Stimulated activated memory B cell treated with anti-CD40 and anti-IgM and Interleukin-4, amounts not matched to agents 10 μg/mL and 1 μg/mL and 100 μg/mL, for 72 hours (primary cell): ENCODE data around the gene FMO1.

Experiments used
- ATAC-seq: fragments of 150-1000 bp; cut with Tn5 transposase; 2 replicates; pipeline ENCODE4 v1.10.0; 2021
- H3K27ac Mint-ChIP-seq: one replicate; pipeline ENCODE4 v1.8.0; 2022; ENCODE audit warnings: mild to moderate bottlenecking, mixed read lengths
- H3K27me3 Mint-ChIP-seq: one replicate; pipeline ENCODE4 v1.8.0; 2022; ENCODE audit warnings: mixed read lengths
- H3K36me3 Mint-ChIP-seq: one replicate; pipeline ENCODE4 v1.8.0; 2022; ENCODE audit warnings: mixed read lengths
- H3K4me1 Mint-ChIP-seq: one replicate; pipeline ENCODE4 v1.8.0; 2022; ENCODE audit warnings: mixed read lengths
- H3K4me3 Mint-ChIP-seq: one replicate; pipeline ENCODE4 v1.8.0; 2022; ENCODE audit warnings: mild to moderate bottlenecking, moderate library complexity, mixed read lengths
- H3K9me3 Mint-ChIP-seq: one replicate; pipeline ENCODE4 v1.8.0; 2022; ENCODE audit warnings: mixed read lengths

Gene FMO1

GRCh38 chr1:171254859-171255258 lies 6.6 kb downstream of the FMO1 start:
- peaks cover 22% of the 10 kb centered on the region for H3K4me1 Mint-ChIP-seq
- no peaks in the 10 kb centered on the region for H3K9me3 Mint-ChIP-seq
- H3K36me3 Mint-ChIP-seq: no peaks in the 10 kb centered on the region
- no peak overlapping the region for H3K27ac Mint-ChIP-seq
- no peak overlapping the region for H3K4me3 Mint-ChIP-seq
- H3K27me3 Mint-ChIP-seq: peaks cover 30% of the 10 kb centered on the region
- no peak for ATAC-seq

- Mint-ChIP-seq H3K4me1 (peaks cover 13% of the 10 kb centered on the region), H3K27me3 (peaks cover 29% of the 10 kb centered on the region), H3K36me3 (no peaks in the 10 kb centered on the region), H3K27ac (no peak overlapping the region), H3K4me3 (no peak overlapping the region), H3K9me3 (no peaks in the 10 kb centered on the region)
- no peak for ATAC-seq
These were observed 8.8 kb downstream of the FMO1 start for GRCh38 chr1:171256940-171257606.

- no peak for ATAC-seq
- Mint-ChIP-seq H3K4me3 (no peak overlapping the region), H3K9me3 (no peaks in the 10 kb centered on the region), H3K27me3 (peaks cover 23% of the 10 kb centered on the region), H3K4me1 (peaks cover 7% of the 10 kb centered on the region), H3K36me3 (no peaks in the 10 kb centered on the region), H3K27ac (no peak overlapping the region)
These were observed 9.3 kb downstream of the FMO1 start for GRCh38 chr1:171257607-171258076.

- no peak overlapping the region for H3K27ac Mint-ChIP-seq
- H3K9me3 Mint-ChIP-seq: no peaks in the 10 kb centered on the region
- no peak overlapping the region for H3K4me3 Mint-ChIP-seq
- no peaks in the 10 kb centered on the region for H3K4me1 Mint-ChIP-seq
- no peaks in the 10 kb centered on the region for H3K36me3 Mint-ChIP-seq
- no peak for ATAC-seq
- H3K27me3 Mint-ChIP-seq: peaks cover 15% of the 10 kb centered on the region
These were observed 10.1 kb downstream of the FMO1 start for GRCh38 chr1:171258429-171258828.

- ATAC-seq: no peak
- no peaks in the 10 kb centered on the region for H3K36me3 Mint-ChIP-seq
- no peak overlapping the region for H3K27ac Mint-ChIP-seq
- no peak overlapping the region for H3K4me3 Mint-ChIP-seq
- H3K9me3 Mint-ChIP-seq: no peaks in the 10 kb centered on the region
- no peaks in the 10 kb centered on the region for H3K4me1 Mint-ChIP-seq
- H3K27me3 Mint-ChIP-seq: peaks cover 15% of the 10 kb centered on the region
These were observed 10.6 kb downstream of the FMO1 start for GRCh38 chr1:171258943-171259342.

GRCh38 chr1:171261336-171261735 lies 13.0 kb downstream of the FMO1 start:
- Mint-ChIP-seq H3K27ac (no peak overlapping the region), H3K4me3 (no peak overlapping the region), H3K4me1 (no peaks in the 10 kb centered on the region), H3K9me3 (no peaks in the 10 kb centered on the region), H3K36me3 (no peaks in the 10 kb centered on the region), H3K27me3 (no peaks in the 10 kb centered on the region)
- no peak for ATAC-seq

GRCh38 chr1:171263901-171264300 lies 15.6 kb downstream of the FMO1 start:
- Mint-ChIP-seq H3K4me3 (no peak overlapping the region), H3K9me3 (no peaks in the 10 kb centered on the region), H3K4me1 (no peaks in the 10 kb centered on the region), H3K27ac (no peak overlapping the region), H3K27me3 (peaks cover 20% of the 10 kb centered on the region), H3K36me3 (no peaks in the 10 kb centered on the region)
- ATAC-seq: no peak

GRCh38 chr1:171265686-171266085 lies 17.4 kb downstream of the FMO1 start:
- Mint-ChIP-seq H3K36me3 (no peaks in the 10 kb centered on the region), H3K27me3 (peaks cover 24% of the 10 kb centered on the region), H3K4me1 (no peaks in the 10 kb centered on the region), H3K27ac (no peak overlapping the region), H3K9me3 (no peaks in the 10 kb centered on the region), H3K4me3 (no peak overlapping the region)
- no peak for ATAC-seq

GRCh38 chr1:171266930-171267329 lies 18.6 kb downstream of the FMO1 start:
- Mint-ChIP-seq H3K27ac (no peak overlapping the region), H3K36me3 (no peaks in the 10 kb centered on the region), H3K4me1 (no peaks in the 10 kb centered on the region), H3K27me3 (peaks cover 24% of the 10 kb centered on the region), H3K9me3 (peaks cover 3% of the 10 kb centered on the region), H3K4me3 (no peak overlapping the region)
- ATAC-seq: no peak

- Mint-ChIP-seq H3K4me3 (no peak overlapping the region), H3K9me3 (peaks cover 3% of the 10 kb centered on the region), H3K36me3 (no peaks in the 10 kb centered on the region), H3K27ac (no peak overlapping the region), H3K4me1 (no peaks in the 10 kb centered on the region), H3K27me3 (peaks cover 24% of the 10 kb centered on the region)
- ATAC-seq: no peak
These were observed 19.1 kb downstream of the FMO1 start for GRCh38 chr1:171267391-171267790.

GRCh38 chr1:171270806-171271205 lies 22.5 kb downstream of the FMO1 start:
- Mint-ChIP-seq H3K27ac (no peak overlapping the region), H3K4me3 (no peak overlapping the region), H3K4me1 (no peaks in the 10 kb centered on the region), H3K36me3 (no peaks in the 10 kb centered on the region), H3K27me3 (peaks cover 24% of the 10 kb centered on the region), H3K9me3 (peaks cover 3% of the 10 kb centered on the region)
- ATAC-seq: no peak

- Mint-ChIP-seq H3K4me3 (no peak overlapping the region), H3K9me3 (no peaks in the 10 kb centered on the region), H3K4me1 (peaks cover 19% of the 10 kb centered on the region), H3K27ac (no peak overlapping the region), H3K36me3 (no peaks in the 10 kb centered on the region), H3K27me3 (no peaks in the 10 kb centered on the region)
- no peak for ATAC-seq
These were observed 29.2 kb downstream of the FMO1 start for GRCh38 chr1:171277534-171277933.

- ATAC-seq: peak; percentile 16
- Mint-ChIP-seq H3K27ac (peak overlapping the region; percentile 65), H3K4me3 (peak overlapping the region; percentile 19)
These were observed 30.9 kb downstream of the FMO1 start for GRCh38 chr1:171279234-171279633.

GRCh38 chr1:171279678-171280077 lies 31.4 kb downstream of the FMO1 start:
- Mint-ChIP-seq H3K27me3 (no peaks in the 10 kb centered on the region), H3K36me3 (no peaks in the 10 kb centered on the region), H3K9me3 (no peaks in the 10 kb centered on the region), H3K4me3 (peak overlapping the region; percentile 19), H3K4me1 (peaks cover 19% of the 10 kb centered on the region), H3K27ac (peak overlapping the region; percentile 65)
- peak; percentile 47 for ATAC-seq

More at GRCh38 chr1:171279234-171279633, 30.9 kb downstream of the FMO1 start:
- H3K27me3 Mint-ChIP-seq: no peaks in the 10 kb centered on the region
- no peaks in the 10 kb centered on the region for H3K36me3 Mint-ChIP-seq
- no peaks in the 10 kb centered on the region for H3K9me3 Mint-ChIP-seq
- H3K4me1 Mint-ChIP-seq: peaks cover 19% of the 10 kb centered on the region

GRCh38 chr1:171280599-171280998 lies 32.3 kb downstream of the FMO1 start:
- Mint-ChIP-seq H3K36me3 (no peaks in the 10 kb centered on the region), H3K27ac (no peak overlapping the region), H3K27me3 (no peaks in the 10 kb centered on the region), H3K4me1 (peaks cover 19% of the 10 kb centered on the region), H3K4me3 (no peak overlapping the region), H3K9me3 (no peaks in the 10 kb centered on the region)
- ATAC-seq: no peak

- peak; percentile 83 for ATAC-seq
- H3K27ac Mint-ChIP-seq: no peak overlapping the region
These were observed 37.9 kb downstream of the FMO1 start for GRCh38 chr1:171286032-171286705.

More at GRCh38 chr1:171286032-171286705, 37.9 kb downstream of the FMO1 start:
- Mint-ChIP-seq H3K27me3 (peaks cover 12% of the 10 kb centered on the region), H3K9me3 (no peaks in the 10 kb centered on the region), H3K4me1 (peaks cover 11% of the 10 kb centered on the region), H3K36me3 (no peaks in the 10 kb centered on the region), H3K4me3 (no peak overlapping the region)
